HCT116 (cell line): ENCODE data around the gene ANKRD7. TPM values are rescaled to one million over a fixed set of nuclear protein-coding genes. Genes with fewer than 3 reads are reported as not detected.

Experiments used
- ATAC-seq: fragments of 200-7000 bp; cut with Tn5 transposase; 2 replicates; pipeline ENCODE4 v1.9.1; 2020; ENCODE audit warnings: mild to moderate bottlenecking, moderate library complexity
- BruUV-seq: library from RNA; stranded (reverse); fragments of 400-500 nt; replicated peaks from 2 replicates; lab custom pipeline; 2021; lab: Mats Ljungman, UMichigan
- CTCF ChIA-PET: fragments of 300-600 bp; sonication (Branson Sonifier 250); formaldehyde crosslinking; loops from one replicate; lab custom pipeline; 2021; ENCODE audit warnings: antibody characterized with exemption; lab: Charles Lee
- POLR2A ChIA-PET: fragments of 300-600, 350-600 bp; sonication (Branson Sonifier 250); formaldehyde crosslinking; loops from one replicate; lab custom pipeline; 2021; ENCODE audit warnings: antibody characterized with exemption; lab: Charles Lee
- RAD21 ChIA-PET, 2 experiments: fragments of 300-600 bp; sonication (Branson Sonifier 250); formaldehyde crosslinking; loops; one replicate each; lab custom pipeline; 2023; ENCODE audit warnings: low total read pairs in 2 of 2; ENCODE audit not compliant: uncharacterized antibody in 2 of 2, unreplicated experiment in 2 of 2, low non-redundant PET in 1 of 2; lab: Charles Lee
- DNase-seq: peaks from one replicate; pipeline ENCODE4 v3.0.0-alpha.2; 2010; ENCODE audit warnings: low read depth, low spot score
- H2AFZ ChIP-seq: fragments of 200-600 bp; shearing (Covaris generic), sonication (generic); 2 replicates; pipeline ENCODE4 v1.6.1; 2017; ENCODE audit warnings: low read depth, mixed run types, mixed read lengths, antibody characterized with exemption, low read length; ENCODE audit not compliant: poor library complexity, severe bottlenecking
- H3K27ac ChIP-seq: 2 replicates; pipeline ENCODE4 v1.5.1; 2012; ENCODE audit warnings: low read depth, low read length
- H3K27me3 ChIP-seq: fragments of 200-600 bp; sonication (generic); 2 replicates; pipeline ENCODE4 v1.6.1; 2016; ENCODE audit warnings: mixed run types, low read length, mixed read lengths; ENCODE audit not compliant: insufficient read depth
- H3K36me3 ChIP-seq, 2 experiments: fragments of 200-500 bp in 1 of 2; fragments of 200-600 bp in 1 of 2; sonication (Bioruptor generic) in 1 of 2; sonication (generic) in 1 of 2; 2 replicates each; pipeline versions ENCODE4 v1.5.1 to v1.6.1; 2014 to 2016; ENCODE audit warnings: low read length in 2 of 2, inconsistent platforms in 1 of 2, mixed read lengths in 1 of 2, mixed run types in 1 of 2; ENCODE audit not compliant: insufficient read depth in 2 of 2, control insufficient read depth in 1 of 2
- H3K4me1 ChIP-seq, 2 experiments: fragments of 200-600 bp in 1 of 2; sonication (generic) in 1 of 2; 2 replicates each; pipeline versions ENCODE4 v1.5.1 to v1.6.1; 2012 to 2017; ENCODE audit warnings: low read length in 2 of 2, inconsistent platforms in 1 of 2, mild to moderate bottlenecking in 1 of 2, mixed read lengths in 1 of 2, mixed run types in 1 of 2, moderate library complexity in 1 of 2; ENCODE audit not compliant: insufficient read depth in 2 of 2, control insufficient read depth in 1 of 2
- H3K4me2 ChIP-seq: fragments of 200-600 bp; sonication (generic); 2 replicates; pipeline ENCODE4 v1.6.1; 2017; ENCODE audit warnings: mixed run types, low read length, mixed read lengths
- H3K4me3 ChIP-seq, 2 experiments: fragments of 200-600 bp in 1 of 2; sonication (generic) in 1 of 2; replicated peaks in 1 of 2; 2 replicates each; pipeline ENCODE4 v1.5.1; 2011 to 2016; ENCODE audit warnings: low read length in 2 of 2, control low read depth in 1 of 2, low read depth in 1 of 2, mild to moderate bottlenecking in 1 of 2, mixed read lengths in 1 of 2, mixed run types in 1 of 2
- H3K79me2 ChIP-seq: fragments of 200-600 bp; sonication (generic); 2 replicates; pipeline ENCODE4 v1.6.1; 2017; ENCODE audit warnings: mild to moderate bottlenecking, mixed run types, low read length, moderate library complexity, mixed read lengths; ENCODE audit not compliant: insufficient read depth
- H3K9ac ChIP-seq: fragments of 200-600 bp; sonication (generic); 2 replicates; pipeline ENCODE4 v1.6.1; 2016; ENCODE audit warnings: low read length, mixed read lengths
- H3K9me2 ChIP-seq: fragments of 200-600 bp; sonication (generic), shearing (Covaris generic); 2 replicates; pipeline ENCODE4 v1.6.1; 2017; ENCODE audit warnings: mixed run types, mild to moderate bottlenecking, moderate library complexity; ENCODE audit not compliant: insufficient read depth
- H3K9me3 ChIP-seq, 2 experiments: fragments of 200-500 bp in 1 of 2; fragments of 200-600 bp in 1 of 2; sonication (Bioruptor generic) in 1 of 2; sonication (generic) in 1 of 2; 2 replicates each; pipeline ENCODE4 v1.6.1; 2014 to 2017; ENCODE audit warnings: low read length in 2 of 2, mixed read lengths in 2 of 2, inconsistent platforms in 1 of 2, low read depth in 1 of 2, mild to moderate bottlenecking in 1 of 2, mixed run types in 1 of 2, moderate library complexity in 1 of 2; ENCODE audit not compliant: control insufficient read depth in 1 of 2, insufficient read depth in 1 of 2
- H4K20me1 ChIP-seq: fragments of 200-600 bp; sonication (generic), shearing (Covaris generic); 2 replicates; pipeline ENCODE4 v1.6.1; 2017; ENCODE audit warnings: mixed run types, mild to moderate bottlenecking, moderate library complexity; ENCODE audit not compliant: insufficient read depth
- CEBPB ChIP-seq: IDR thresholded peaks from 2 replicates; pipeline ENCODE4 v1.6.1; 2012; ENCODE audit warnings: low read depth
- EGR1 ChIP-seq: IDR thresholded peaks from 2 replicates; pipeline ENCODE4 v1.6.1; 2012; ENCODE audit warnings: low read depth
- MAX ChIP-seq: IDR thresholded peaks from 2 replicates; pipeline ENCODE4 v1.6.1; 2012
- POLR2A ChIP-seq: IDR thresholded peaks from 2 replicates; pipeline ENCODE4 v1.7.0; 2011; ENCODE audit warnings: borderline replicate concordance; ENCODE audit not compliant: insufficient read depth, insufficient read length; ENCODE audit errors: extremely low read depth
- SIN3A ChIP-seq: IDR thresholded peaks from 2 replicates; pipeline ENCODE4 v1.6.1; 2012; ENCODE audit warnings: low read depth
- ZBTB33 ChIP-seq: IDR thresholded peaks from 2 replicates; pipeline ENCODE4 v1.6.1; 2011; ENCODE audit warnings: mild to moderate bottlenecking, low read length, moderate library complexity; ENCODE audit not compliant: insufficient replicate concordance; ENCODE audit errors: extremely low read depth
- ZNF274 ChIP-seq: fragments of 200-500 bp; sonication (Bioruptor generic); IDR thresholded peaks from 2 replicates; pipeline ENCODE4 v1.6.1; 2014; ENCODE audit warnings: mild to moderate bottlenecking, low read depth, low read length, inconsistent platforms
- intact Hi-C: fragments of 100-400 bp; cut with micrococcal nuclease; formaldehyde crosslinking; loops from 2 replicates; pipeline ENCODE4 v1.10.0; 2022
- total RNA-seq: library from RNA; stranded (reverse); gene quantifications from one replicate; pipeline ENCODE4 v1.2.1, GENCODE V29; 2021; ENCODE audit not compliant: unreplicated experiment

The ANKRD7 gene
- total RNA-seq, 1 experiment from 2014 or later = not detected

GRCh38 chr7:118217210-118217619, 7.3 kb upstream of the ANKRD7 start:
- H3K4me3 ChIP-seq = no peak overlapping the region
- no TSS peak for BruUV-seq
- CTCF ChIA-PET = no interaction called here
- H2AFZ ChIP-seq = no peak overlapping the region
- H3K9me2 ChIP-seq = no peaks in the 10 kb centered on the region
- H4K20me1 ChIP-seq = no peaks in the 10 kb centered on the region
- no peak overlapping the region for H3K9ac ChIP-seq
- POLR2A ChIA-PET = no interaction called here
- H3K4me2 ChIP-seq = no peak overlapping the region
- H3K4me1 ChIP-seq = no peaks in the 10 kb centered on the region
- H3K27ac ChIP-seq = no peak overlapping the region
- RAD21 ChIA-PET = no interaction called here
- no peaks in the 10 kb centered on the region for H3K79me2 ChIP-seq
- no peak for DNase-seq
- H3K27me3 ChIP-seq = no peaks in the 10 kb centered on the region
- H3K9me3 ChIP-seq = no peaks in the 10 kb centered on the region
- ATAC-seq = no peak
- intact Hi-C loops = no loop called here
- no peaks in the 10 kb centered on the region for H3K36me3 ChIP-seq
- TF ChIP-seq CEBPB = no peak
- TF ChIP-seq EGR1 = no peak
- no peak for TF ChIP-seq POLR2A
- TF ChIP-seq MAX = no peak
- no peak for TF ChIP-seq ZBTB33
- TF ChIP-seq ZNF274 = no peak

- RAD21 ChIA-PET = no interaction called here
Observed at GRCh38 chr7:118218413-118219156, 5.9 kb upstream of the ANKRD7 start.

More at GRCh38 chr7:118218413-118219156, 5.9 kb upstream of the ANKRD7 start:
- Histone ChIP-seq H3K9ac (no peak overlapping the region), H3K9me3 (no peaks in the 10 kb centered on the region), H3K4me1 (no peaks in the 10 kb centered on the region), H2AFZ (no peak overlapping the region), H3K36me3 (no peaks in the 10 kb centered on the region), H3K4me2 (no peak overlapping the region), H3K4me3 (no peak overlapping the region), H3K79me2 (no peaks in the 10 kb centered on the region), H3K27me3 (no peaks in the 10 kb centered on the region), H3K27ac (no peak overlapping the region), H4K20me1 (no peaks in the 10 kb centered on the region), H3K9me2 (no peaks in the 10 kb centered on the region)
- intact Hi-C loops = no loop called here
- ATAC-seq = no peak
- TF ChIP-seq MAX (no peak), SIN3A (no peak)
- DNase-seq = no peak
- ChIA-PET CTCF (interaction anchor here (0.9 kb wide), 1 partner anchor 13 kb away, joined by 3 read pairs; no protein-coding TSS in a partner anchor), POLR2A (no interaction called here)
- no TSS peak for BruUV-seq
